H9 (cell line): Measurements from ENCODE around the gene MB21D2. TPM values are rescaled to one million over a fixed set of nuclear protein-coding genes. Genes with fewer than 3 reads are reported as not detected.

Experiments
- DNase-seq: peaks from one replicate; pipeline ENCODE4 v3.0.0-alpha.2; 2017
- H2AFZ ChIP-seq: one replicate; pipeline ENCODE4 v1.6.1; 2013; ENCODE audit warnings: mild to moderate bottlenecking, low read length, control low read depth, moderate library complexity
- H2AK5ac ChIP-seq: 2 replicates; pipeline ENCODE4 v1.6.1; 2013; ENCODE audit warnings: low read length, control low read depth, mixed read lengths; ENCODE audit not compliant: insufficient read length
- H2BK120ac ChIP-seq: one replicate; pipeline ENCODE4 v1.6.1; 2013; ENCODE audit warnings: low read depth, mild to moderate bottlenecking, low read length, control low read depth, inconsistent platforms; ENCODE audit not compliant: poor library complexity, severe bottlenecking
- H2BK12ac ChIP-seq: 2 replicates; pipeline ENCODE4 v1.6.1; 2013; ENCODE audit warnings: low read length, control low read depth, mixed read lengths, low read depth; ENCODE audit not compliant: insufficient read length
- H2BK15ac ChIP-seq: 2 replicates; pipeline ENCODE4 v1.6.1; 2013; ENCODE audit warnings: low read depth, low read length, control low read depth
- H2BK20ac ChIP-seq: one replicate; pipeline ENCODE4 v1.6.1; 2013; ENCODE audit warnings: low read depth, mild to moderate bottlenecking, low read length, control low read depth, inconsistent platforms; ENCODE audit not compliant: poor library complexity, severe bottlenecking
- H2BK5ac ChIP-seq: 2 replicates; pipeline ENCODE4 v1.6.1; 2013; ENCODE audit warnings: low read length, control low read depth, mixed read lengths; ENCODE audit not compliant: insufficient read length
- H3K14ac ChIP-seq: 2 replicates; pipeline ENCODE4 v1.6.1; 2013; ENCODE audit warnings: low read length, control low read depth; ENCODE audit not compliant: insufficient read depth
- H3K18ac ChIP-seq: 2 replicates; pipeline ENCODE4 v1.6.1; 2013; ENCODE audit warnings: low read depth, mild to moderate bottlenecking, mixed read lengths, low read length, control low read depth; ENCODE audit not compliant: insufficient read length
- H3K23ac ChIP-seq: 2 replicates; pipeline ENCODE4 v1.6.1; 2013; ENCODE audit warnings: low read length, control low read depth, mixed read lengths, low read depth; ENCODE audit not compliant: insufficient read length
- H3K23me2 ChIP-seq: 2 replicates; pipeline ENCODE4 v1.6.1; 2013; ENCODE audit warnings: low read depth, mild to moderate bottlenecking, mixed read lengths, low read length, control low read depth; ENCODE audit not compliant: insufficient read length, poor library complexity, severe bottlenecking
- H3K27ac ChIP-seq: 2 replicates; pipeline ENCODE4 v1.5.1; 2013; ENCODE audit warnings: low read length, control low read depth, mixed read lengths, low read depth; ENCODE audit not compliant: insufficient read length
- H3K27me3 ChIP-seq: 2 replicates; pipeline ENCODE4 v1.6.1; 2013; ENCODE audit warnings: low read length, control low read depth, inconsistent platforms; ENCODE audit not compliant: insufficient read depth
- H3K4ac ChIP-seq: 2 replicates; pipeline ENCODE4 v1.6.1; 2013; ENCODE audit warnings: low read depth, mild to moderate bottlenecking, control low read depth, inconsistent platforms, low read length, moderate library complexity
- H3K4me1 ChIP-seq: 2 replicates; pipeline ENCODE4 v1.6.1; 2013; ENCODE audit warnings: low read length, control low read depth, inconsistent platforms; ENCODE audit not compliant: insufficient read depth
- H3K4me2 ChIP-seq: 2 replicates; pipeline ENCODE4 v1.6.1; 2013; ENCODE audit warnings: low read length, control low read depth, mixed read lengths; ENCODE audit not compliant: insufficient read length, insufficient read depth
- H3K56ac ChIP-seq: 2 replicates; pipeline ENCODE4 v1.6.1; 2013; ENCODE audit warnings: low read depth, mild to moderate bottlenecking, mixed read lengths, low read length, control low read depth; ENCODE audit not compliant: insufficient read length
- H3K79me1 ChIP-seq: 2 replicates; pipeline ENCODE4 v1.6.1; 2013; ENCODE audit warnings: low read depth, mild to moderate bottlenecking, moderate library complexity, low read length, control low read depth, inconsistent platforms; ENCODE audit not compliant: insufficient read depth, poor library complexity, severe bottlenecking
- H3K79me2 ChIP-seq: 2 replicates; pipeline ENCODE4 v1.6.1; 2013; ENCODE audit warnings: low read length, control low read depth, inconsistent platforms; ENCODE audit not compliant: insufficient read depth
- H3K9ac ChIP-seq: 2 replicates; pipeline ENCODE4 v1.6.1; 2013; ENCODE audit warnings: low read length, control low read depth, mixed read lengths; ENCODE audit not compliant: insufficient read length; ENCODE audit errors: extremely low read depth
- H3K9me3 ChIP-seq: one replicate; pipeline ENCODE4 v1.6.1; 2013; ENCODE audit warnings: low read depth, low read length, inconsistent platforms; ENCODE audit not compliant: control insufficient read depth
- H3T11ph ChIP-seq: one replicate; pipeline ENCODE4 v1.6.1; 2013; ENCODE audit warnings: mild to moderate bottlenecking, low read length, control low read depth, inconsistent platforms
- H4K20me1 ChIP-seq: one replicate; pipeline ENCODE4 v1.6.1; 2013; ENCODE audit not compliant: control insufficient read depth, insufficient read length, insufficient read depth
- H4K5ac ChIP-seq: 2 replicates; pipeline ENCODE4 v1.6.1; 2013; ENCODE audit warnings: low read depth, mild to moderate bottlenecking, mixed read lengths, low read length, control low read depth; ENCODE audit not compliant: insufficient read length
- H4K8ac ChIP-seq: replicated peaks from 2 replicates; pipeline ENCODE4 v1.6.1; 2013; ENCODE audit warnings: low read length, control low read depth, mixed read lengths, low read depth; ENCODE audit not compliant: insufficient read length
- H4K91ac ChIP-seq: 2 replicates; pipeline ENCODE4 v1.6.1; 2013; ENCODE audit warnings: low read depth, mild to moderate bottlenecking, moderate library complexity, mixed read lengths, low read length, control low read depth; ENCODE audit not compliant: insufficient read length
- H3K27ac Mint-ChIP-seq, 3 experiments: 2 replicates in 2 of 3; 3 replicates in 1 of 3; pipeline ENCODE4 v1.8.0; 2020 to 2021; ENCODE audit warnings: mixed read lengths in 3 of 3, mild to moderate bottlenecking in 1 of 3, moderate library complexity in 1 of 3
- H3K27me3 Mint-ChIP-seq: 2 replicates; pipeline ENCODE4 v1.8.0; 2021; ENCODE audit warnings: low read depth, mild to moderate bottlenecking, moderate library complexity, mixed read lengths
- H3K36me3 Mint-ChIP-seq, 3 experiments: 2 replicates in 2 of 3; 3 replicates in 1 of 3; pipeline ENCODE4 v1.8.0; 2020 to 2021; ENCODE audit warnings: low read depth in 3 of 3, mixed read lengths in 3 of 3; ENCODE audit not compliant: insufficient read depth in 1 of 3
- H3K4me1 Mint-ChIP-seq, 2 experiments: 2 replicates each; pipeline ENCODE4 v1.8.0; 2020; ENCODE audit warnings: mixed read lengths in 2 of 2
- H3K4me3 Mint-ChIP-seq, 2 experiments: 2 replicates in 1 of 2; 3 replicates in 1 of 2; pipeline ENCODE4 v1.8.0; 2020 to 2021; ENCODE audit warnings: mild to moderate bottlenecking in 2 of 2, mixed read lengths in 2 of 2, moderate library complexity in 1 of 2
- H3K9me3 Mint-ChIP-seq, 2 experiments: 2 replicates in 1 of 2; 3 replicates in 1 of 2; pipeline ENCODE4 v1.8.0; 2020; ENCODE audit warnings: mild to moderate bottlenecking in 2 of 2, mixed read lengths in 2 of 2, moderate library complexity in 1 of 2
- WGBS: extraction: QIAGEN DNeasy Blood & Tissue Kit; methylation state at CpG from one replicate; pipeline ENCODE4 v1.1.7; 2013; ENCODE audit warnings: missing lambda C conversion rate, low lambda C conversion rate, mixed read lengths; ENCODE audit not compliant: insufficient read length; ENCODE audit errors: extremely low coverage; 5-methylcytosine and 5-hydroxymethylcytosine counted together
- total RNA-seq: library from RNA; stranded (reverse); gene quantifications from 2 replicates; pipeline ENCODE4 v1.2.1, GENCODE V29; 2021
- TF ChIP-seq, protein P1 (sequence below): fragments of 200-600 bp; sonication (generic); conservative IDR thresholded peaks from 3 replicates; pipeline ENCODE4 v1.8.0; 2021; ENCODE audit warnings: antibody characterized with exemption, mild to moderate bottlenecking

Gene MB21D2
- total RNA-seq, 1 experiment from 2014 or later: 19.1 TPM

- Histone ChIP-seq H4K20me1 (no peaks in the 10 kb centered on the region), H2BK15ac (no peak overlapping the region), H2BK5ac (no peak overlapping the region), H3K9me3 (no peaks in the 10 kb centered on the region), H3K4ac (no peak overlapping the region), H3K27ac (no peak overlapping the region), H3T11ph (no peak overlapping the region), H2BK20ac (no peak overlapping the region), H2BK120ac (no peak overlapping the region), H3K14ac (no peak overlapping the region), H3K56ac (no peak overlapping the region), H4K8ac (no peak overlapping the region), H3K9ac (no peak overlapping the region), H3K4me1 (no peaks in the 10 kb centered on the region), H3K23me2 (no peaks in the 10 kb centered on the region), H3K79me1 (no peaks in the 10 kb centered on the region), H3K79me2 (no peaks in the 10 kb centered on the region), H3K23ac (no peak overlapping the region), H2AK5ac (no peak overlapping the region), H3K4me2 (no peak overlapping the region), H2AFZ (no peak overlapping the region), H2BK12ac (no peak overlapping the region), H3K18ac (no peak overlapping the region), H4K5ac (no peak overlapping the region), H3K27me3 (no peaks in the 10 kb centered on the region), H4K91ac (no peak overlapping the region)
- peaks cover 0 to 3% of the 10 kb centered on the region in 2 experiments; a peak in 1 of 5 replicates for H3K9me3 Mint-ChIP-seq
- no peak overlapping the region for H3K4me3 Mint-ChIP-seq
- no peaks in the 10 kb centered on the region for H3K4me1 Mint-ChIP-seq
- TF ChIP-seq, protein P1, sequence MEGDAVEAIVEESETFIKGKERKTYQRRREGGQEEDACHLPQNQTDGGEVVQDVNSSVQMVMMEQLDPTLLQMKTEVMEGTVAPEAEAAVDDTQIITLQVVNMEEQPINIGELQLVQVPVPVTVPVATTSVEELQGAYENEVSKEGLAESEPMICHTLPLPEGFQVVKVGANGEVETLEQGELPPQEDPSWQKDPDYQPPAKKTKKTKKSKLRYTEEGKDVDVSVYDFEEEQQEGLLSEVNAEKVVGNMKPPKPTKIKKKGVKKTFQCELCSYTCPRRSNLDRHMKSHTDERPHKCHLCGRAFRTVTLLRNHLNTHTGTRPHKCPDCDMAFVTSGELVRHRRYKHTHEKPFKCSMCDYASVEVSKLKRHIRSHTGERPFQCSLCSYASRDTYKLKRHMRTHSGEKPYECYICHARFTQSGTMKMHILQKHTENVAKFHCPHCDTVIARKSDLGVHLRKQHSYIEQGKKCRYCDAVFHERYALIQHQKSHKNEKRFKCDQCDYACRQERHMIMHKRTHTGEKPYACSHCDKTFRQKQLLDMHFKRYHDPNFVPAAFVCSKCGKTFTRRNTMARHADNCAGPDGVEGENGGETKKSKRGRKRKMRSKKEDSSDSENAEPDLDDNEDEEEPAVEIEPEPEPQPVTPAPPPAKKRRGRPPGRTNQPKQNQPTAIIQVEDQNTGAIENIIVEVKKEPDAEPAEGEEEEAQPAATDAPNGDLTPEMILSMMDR: no peak
- no CpG with 5 or more reads among the region's 5 CpGs for WGBS
- DNase-seq: no peak
- H3K27ac Mint-ChIP-seq: no peak overlapping the region
- H3K36me3 Mint-ChIP-seq: no peaks in the 10 kb centered on the region
- no peaks in the 10 kb centered on the region for H3K27me3 Mint-ChIP-seq
Measured at GRCh38 chr3:192953926-192954325, 36.3 kb upstream of the MB21D2 start.
